Kidney (tissue), 14 donors: ENCODE measurements around the gene SCLT1. TPM values are rescaled to one million over a fixed set of nuclear protein-coding genes. Genes with fewer than 3 reads are reported as not detected.

Source experiments
- DNase-seq, 5 donors: peaks; one replicate each; pipeline ENCODE4 v3.0.0-alpha.2; 2013 to 2020
- FAIRE-seq: peaks from 2 replicates; lab custom pipeline; 2012; peaks lifted over from hg19 to GRCh38; lab: Jason Lieb, UNC
- H3K27ac ChIP-seq, 2 donors: one replicate each; pipeline ENCODE4 v1.7.0; 2013; ENCODE audit warnings: low read depth in 2 of 2, low read length in 2 of 2, inconsistent platforms in 1 of 2
- H3K27me3 ChIP-seq: one replicate; pipeline ENCODE4 v1.7.1; 2013; ENCODE audit warnings: low read length, inconsistent platforms; ENCODE audit not compliant: control insufficient read depth, insufficient read depth
- H3K36me3 ChIP-seq, 3 donors: one replicate each; pipeline versions ENCODE4 v1.7.0 to v1.7.1; 2013; ENCODE audit warnings: low read length in 3 of 3, control low read depth in 1 of 3, inconsistent platforms in 1 of 3; ENCODE audit not compliant: insufficient read depth in 3 of 3, control insufficient read depth in 2 of 3
- H3K4me1 ChIP-seq, 3 donors: one replicate each; pipeline versions ENCODE4 v1.7.0 to v1.7.1; 2013; ENCODE audit warnings: low read length in 3 of 3, inconsistent platforms in 1 of 3, low read depth in 1 of 3; ENCODE audit not compliant: control insufficient read depth in 2 of 3, insufficient read depth in 2 of 3
- H3K4me3 ChIP-seq, 3 donors: one replicate each; pipeline versions ENCODE4 v1.7.0 to v1.8.1; 2013; ENCODE audit warnings: low read length in 3 of 3, control low read depth in 1 of 3, inconsistent platforms in 1 of 3
- H3K9ac ChIP-seq, 3 donors: one replicate each; pipeline versions ENCODE4 v1.7.0 to v1.7.1; 2013; ENCODE audit warnings: low read length in 3 of 3, control low read depth in 1 of 3, inconsistent platforms in 1 of 3
- H3K9me3 ChIP-seq, 3 donors: one replicate each; pipeline versions ENCODE4 v1.7.0 to v1.7.1; 2013; ENCODE audit warnings: low read length in 3 of 3, control low read depth in 1 of 3, inconsistent platforms in 1 of 3; ENCODE audit not compliant: control insufficient read depth in 2 of 3, insufficient read depth in 1 of 3
- intact Hi-C: fragments of 100-400 bp; cut with DNase I; formaldehyde crosslinking; loops from one replicate; pipeline ENCODE4 v1.11.1; 2022
- polyA plus RNA-seq: library from polyadenylated mRNA; stranded (reverse); fragments of 350-450 nt; fragmentation: Illumina TruSeq; extraction: RNeasy Lipid Tissue Mini Kit (QIAGEN cat#74804); gene quantifications from one replicate; pipeline ENCODE4 v1.2.3, GENCODE V29; 2014; ENCODE audit warnings: low read depth, low replicate concordance; ENCODE audit not compliant: insufficient read depth
- total RNA-seq: library from RNA; stranded (reverse); fragmentation: NEBNext Ultra II Directional; extraction: Animal tissue kit (Norgen Biotek cat#: 25700); gene quantifications from one replicate; pipeline ENCODE4 v1.2.1, GENCODE V29; 2021
- TF ChIP-seq, protein P1 (sequence below): IDR thresholded peaks from 3 replicates; pipeline ENCODE4 v1.5.1; 2012; ENCODE audit warnings: mild to moderate bottlenecking, moderate library complexity, borderline replicate concordance; ENCODE audit not compliant: insufficient read depth; ENCODE audit errors: extremely low read depth
- donor health status: control.
- donor health status: control.
- donor health status: control.
- donor health status: control.
- donor health status: control.
- donor health status: DM: yes; HTN: yes; CAD: no.
- donor health status: Normal renal cell carcinoma (clear cell type).

The SCLT1 gene
- total and polyA plus RNA-seq, 2 donors from 2014 or later = 3.0 to 16.0 TPM

DNA sequence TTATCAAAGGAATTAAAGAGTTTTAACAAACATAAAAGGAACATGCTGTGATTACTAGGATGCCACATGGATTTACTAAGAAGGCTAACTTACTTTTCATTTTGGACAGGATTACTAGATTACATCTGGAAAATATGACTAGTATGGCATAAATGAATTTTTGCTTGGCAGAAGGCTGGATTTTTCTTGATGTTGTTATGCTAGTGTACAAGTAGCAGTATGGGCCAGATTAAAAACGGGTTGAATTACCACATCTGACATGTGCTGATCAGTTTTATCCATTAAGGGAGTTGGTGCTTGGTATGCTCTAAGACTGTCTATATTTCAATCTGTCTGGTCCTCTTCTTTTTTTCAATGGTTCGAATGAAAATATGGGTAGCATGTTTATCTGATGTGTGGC is 213.4 kb downstream of the SCLT1 start:
- Histone ChIP-seq H3K9me3 (no peaks in the 10 kb centered on the region), H3K4me3 (no peak overlapping the region), H3K9ac (no peak overlapping the region), H3K27me3 (no peaks in the 10 kb centered on the region), H3K4me1 (no peaks in the 10 kb centered on the region), H3K36me3 (no peaks in the 10 kb centered on the region), H3K27ac (no peak overlapping the region)
- intact Hi-C loops = no loop called here
- DNase-seq (no peak), FAIRE-seq (no peak)
- TF ChIP-seq, protein P1, sequence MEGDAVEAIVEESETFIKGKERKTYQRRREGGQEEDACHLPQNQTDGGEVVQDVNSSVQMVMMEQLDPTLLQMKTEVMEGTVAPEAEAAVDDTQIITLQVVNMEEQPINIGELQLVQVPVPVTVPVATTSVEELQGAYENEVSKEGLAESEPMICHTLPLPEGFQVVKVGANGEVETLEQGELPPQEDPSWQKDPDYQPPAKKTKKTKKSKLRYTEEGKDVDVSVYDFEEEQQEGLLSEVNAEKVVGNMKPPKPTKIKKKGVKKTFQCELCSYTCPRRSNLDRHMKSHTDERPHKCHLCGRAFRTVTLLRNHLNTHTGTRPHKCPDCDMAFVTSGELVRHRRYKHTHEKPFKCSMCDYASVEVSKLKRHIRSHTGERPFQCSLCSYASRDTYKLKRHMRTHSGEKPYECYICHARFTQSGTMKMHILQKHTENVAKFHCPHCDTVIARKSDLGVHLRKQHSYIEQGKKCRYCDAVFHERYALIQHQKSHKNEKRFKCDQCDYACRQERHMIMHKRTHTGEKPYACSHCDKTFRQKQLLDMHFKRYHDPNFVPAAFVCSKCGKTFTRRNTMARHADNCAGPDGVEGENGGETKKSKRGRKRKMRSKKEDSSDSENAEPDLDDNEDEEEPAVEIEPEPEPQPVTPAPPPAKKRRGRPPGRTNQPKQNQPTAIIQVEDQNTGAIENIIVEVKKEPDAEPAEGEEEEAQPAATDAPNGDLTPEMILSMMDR = no peak

DNA sequence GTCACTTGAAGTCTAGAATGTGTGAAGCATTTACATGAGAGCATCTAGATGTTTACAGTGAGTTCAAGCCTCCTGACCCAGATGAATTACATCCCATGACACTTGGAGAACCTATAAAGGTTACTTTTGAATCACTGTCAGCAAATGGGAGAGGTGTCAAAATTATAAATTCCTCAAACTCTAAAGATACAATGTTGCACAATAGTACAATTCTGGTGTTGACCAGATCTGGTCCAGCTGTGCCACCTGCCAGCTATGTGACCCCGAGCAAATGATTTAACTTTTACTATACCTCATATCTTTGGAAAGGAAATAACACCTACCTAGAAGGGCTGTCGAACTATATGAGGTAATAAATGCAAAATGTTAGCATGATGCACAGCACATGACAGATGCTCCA is 214.1 kb downstream of the SCLT1 start:
- Histone ChIP-seq H3K36me3 (no peaks in the 10 kb centered on the region), H3K27ac (no peak overlapping the region), H3K4me1 (no peaks in the 10 kb centered on the region), H3K9ac (no peak overlapping the region), H3K27me3 (no peaks in the 10 kb centered on the region), H3K9me3 (no peaks in the 10 kb centered on the region), H3K4me3 (no peak overlapping the region)
- DNase-seq = no peak
- intact Hi-C loops = no loop called here
- TF ChIP-seq, protein P1 = no peak
- FAIRE-seq = no peak

DNA sequence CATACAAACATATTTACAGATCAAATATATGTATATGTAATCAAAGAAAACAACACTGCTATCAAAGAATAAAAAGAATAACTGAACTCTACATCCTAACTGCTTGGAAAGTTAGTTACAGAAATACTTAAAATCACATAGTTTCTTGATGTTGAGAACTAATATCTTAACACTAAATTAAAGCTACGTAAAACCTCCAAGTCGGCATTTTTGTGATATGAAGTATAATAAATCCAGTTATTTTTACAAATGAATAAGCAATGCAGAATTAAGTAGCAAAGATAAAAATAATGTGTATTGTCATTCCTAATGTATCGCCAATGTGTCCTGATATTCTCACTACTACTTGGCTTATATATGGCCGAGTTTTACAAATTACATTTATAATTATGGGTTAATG is 215.4 kb downstream of the SCLT1 start:
- FAIRE-seq (no peak), DNase-seq (no peak)
- TF ChIP-seq, protein P1 = no peak
- Histone ChIP-seq H3K9ac (no peak overlapping the region), H3K27ac (no peak overlapping the region), H3K9me3 (no peaks in the 10 kb centered on the region), H3K27me3 (no peaks in the 10 kb centered on the region), H3K4me3 (no peak overlapping the region), H3K4me1 (no peaks in the 10 kb centered on the region), H3K36me3 (peaks cover 0 to under 1% (median under 1%) of the 10 kb centered on the region in 3 donors)
- intact Hi-C loops = no loop called here

DNA sequence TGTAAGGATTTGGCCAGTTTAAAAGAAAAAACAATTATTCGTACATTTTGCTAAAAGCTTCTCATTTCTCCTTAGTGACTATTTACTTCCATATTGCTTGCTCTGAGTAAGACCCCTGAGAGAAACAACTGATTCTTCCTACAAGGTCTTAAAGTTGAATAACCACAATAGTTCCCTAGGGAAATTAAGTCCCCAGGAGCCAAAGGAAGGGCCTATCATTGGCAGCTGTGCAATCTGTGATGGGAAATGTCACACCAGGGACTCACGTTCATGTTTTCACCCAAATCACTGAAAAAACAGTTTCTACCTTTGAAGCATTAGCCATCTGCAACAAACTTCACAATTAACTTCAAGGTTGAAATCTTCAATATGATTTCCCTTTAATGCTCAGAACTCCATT is 217.1 kb downstream of the SCLT1 start:
- intact Hi-C loops = no loop called here
- FAIRE-seq = no peak

More for the DNA sequence above, 217.1 kb downstream of the SCLT1 start:
- no peak for DNase-seq
- peaks cover 0 to 14% (median 13%) of the 10 kb centered on the region in 3 donors for H3K36me3 ChIP-seq
- H3K4me1 ChIP-seq = no peaks in the 10 kb centered on the region
- TF ChIP-seq, protein P1 = no peak
- no peaks in the 10 kb centered on the region for H3K9me3 ChIP-seq
- no peaks in the 10 kb centered on the region for H3K27me3 ChIP-seq
- H3K4me3 ChIP-seq = no peak overlapping the region
- H3K9ac ChIP-seq = no peak overlapping the region
- no peak overlapping the region for H3K27ac ChIP-seq
